Type B pancreatic cell (in vitro differentiated cells): Measurements from ENCODE around the gene TRIM65. TPM values are rescaled to one million over a fixed set of nuclear protein-coding genes. Genes with fewer than 3 reads are reported as not detected.
"Not testable (repeated sequence)": the region's sequence is repeated elsewhere in the genome, so short reads cannot be mapped to it uniquely, and the experiment has no call there.

ENCODE experiments used
- DNase-seq: peaks from one replicate; pipeline ENCODE4 v3.0.0; 2021; ENCODE audit warnings: mixed read lengths; ENCODE audit not compliant: unreplicated experiment; ENCODE audit errors: extremely low spot score
- H3K27ac Mint-ChIP-seq: 2 replicates; pipeline ENCODE4 v1.8.0; 2021; ENCODE audit warnings: mild to moderate bottlenecking, mixed read lengths
- H3K27me3 Mint-ChIP-seq: 2 replicates; pipeline ENCODE4 v1.8.0; 2021; ENCODE audit warnings: mixed read lengths
- H3K36me3 Mint-ChIP-seq: 2 replicates; pipeline ENCODE4 v1.8.0; 2021; ENCODE audit warnings: mixed read lengths
- H3K4me1 Mint-ChIP-seq: one replicate; pipeline ENCODE4 v1.8.0; 2021; ENCODE audit warnings: mixed read lengths; ENCODE audit not compliant: unreplicated experiment
- H3K4me3 Mint-ChIP-seq: 2 replicates; pipeline ENCODE4 v1.8.0; 2021; ENCODE audit warnings: mild to moderate bottlenecking, mixed read lengths
- H3K9me3 Mint-ChIP-seq: 2 replicates; pipeline ENCODE4 v1.8.0; 2021; ENCODE audit warnings: mixed read lengths
- CTCF ChIP-seq: fragments of 200-600 bp; sonication (generic); conservative IDR thresholded peaks from 2 replicates; pipeline ENCODE4 v1.5.0; 2021; ENCODE audit warnings: antibody characterized with exemption, mild to moderate bottlenecking
- total RNA-seq: library from RNA; stranded (reverse); gene quantifications from 2 replicates; pipeline ENCODE4 v1.2.1, GENCODE V29; 2021; ENCODE audit warnings: low replicate concordance

TRIM65 gene
- total RNA-seq, 1 donor from 2014 or later, result 19.0 TPM

GRCh38 chr17:75864887-75865286, 31.9 kb downstream of the TRIM65 start:
- H3K27me3 Mint-ChIP-seq, H3K9me3 Mint-ChIP-seq, DNase-seq, H3K36me3 Mint-ChIP-seq: not testable (repeated sequence)
- Mint-ChIP-seq H3K4me1 (peaks cover 12% of the 10 kb centered on the region), H3K27ac (peak overlapping the region; percentile 85), H3K4me3 (peak overlapping the region; percentile 22)

GRCh38 chr17:75864448-75864871, 32.3 kb downstream of the TRIM65 start:
- Mint-ChIP-seq H3K27me3 (no peaks in the 10 kb centered on the region), H3K27ac (peak overlapping the region; percentile 85), H3K36me3 (no peaks in the 10 kb centered on the region), H3K4me3 (peak overlapping the region; percentile 39), H3K4me1 (peaks cover 12% of the 10 kb centered on the region), H3K9me3 (no peaks in the 10 kb centered on the region)
- no peak for TF ChIP-seq CTCF
- no peak for DNase-seq

GRCh38 chr17:75861927-75862317, 34.8 kb downstream of the TRIM65 start:
- H3K4me1 Mint-ChIP-seq, result peaks cover 12% of the 10 kb centered on the region
- H3K27ac Mint-ChIP-seq, result no peak overlapping the region

GRCh38 chr17:75859358-75859757, 37.4 kb downstream of the TRIM65 start:
- not testable (repeated sequence) for H3K4me3 Mint-ChIP-seq, H3K27ac Mint-ChIP-seq, H3K36me3 Mint-ChIP-seq

More at GRCh38 chr17:75861927-75862317, 34.8 kb downstream of the TRIM65 start:
- no peaks in the 10 kb centered on the region for H3K9me3 Mint-ChIP-seq
- TF ChIP-seq CTCF, result no peak
- no peaks in the 10 kb centered on the region for H3K27me3 Mint-ChIP-seq
- H3K36me3 Mint-ChIP-seq, result no peaks in the 10 kb centered on the region
- no peak for DNase-seq
- H3K4me3 Mint-ChIP-seq, result no peak overlapping the region

GRCh38 chr17:75856062-75856756, 40.5 kb downstream of the TRIM65 start:
- no peaks in the 10 kb centered on the region for H3K9me3 Mint-ChIP-seq
- H3K36me3 Mint-ChIP-seq, result no peaks in the 10 kb centered on the region
- no peaks in the 10 kb centered on the region for H3K27me3 Mint-ChIP-seq
- no peak overlapping the region for H3K4me3 Mint-ChIP-seq
- H3K27ac Mint-ChIP-seq, result peak overlapping the region; percentile 71
- peaks cover 10% of the 10 kb centered on the region for H3K4me1 Mint-ChIP-seq
- TF ChIP-seq CTCF, result peak; percentile 2
- DNase-seq, result peak; percentile 84

More at GRCh38 chr17:75859358-75859757, 37.4 kb downstream of the TRIM65 start:
- H3K9me3 Mint-ChIP-seq, H3K27me3 Mint-ChIP-seq, DNase-seq: not testable (repeated sequence)
- H3K4me1 Mint-ChIP-seq, result peaks cover 12% of the 10 kb centered on the region

GRCh38 chr17:75855310-75856061, 41.3 kb downstream of the TRIM65 start, which contains the start of gene WBP2:
TSS of gene WBP2 (minus strand) at chr17:75855335. CDS start at chr17:75855297, 38 bp downstream.
- Mint-ChIP-seq H3K4me1 (peaks cover 10% of the 10 kb centered on the region), H3K27ac (peak within 1 kb of the TSS; percentile 71), H3K4me3 (no peak within 1 kb of the TSS), H3K27me3 (no peaks in the 10 kb centered on the region), H3K36me3 (no peaks in the 10 kb centered on the region), H3K9me3 (no peaks in the 10 kb centered on the region)
- peak; percentile 95 for DNase-seq
- peak; percentile 67 for TF ChIP-seq CTCF
